Measurements from ENCODE around the gene FBXO36. TPM values are rescaled to one million over a fixed set of nuclear protein-coding genes. Genes with fewer than 3 reads are reported as not detected.
"Not testable (repeated sequence)": the region's sequence is repeated elsewhere in the genome, so short reads cannot be mapped to it uniquely, and the experiment has no call there.

FBXO36 gene
- total RNA-seq, 1 donor from 2014 or later: 3.4 TPM

GRCh38 chr2:229900012-229900411 is 22.3 kb upstream of the FBXO36 start:
- Mint-ChIP-seq H3K27ac (ENCODE audit: unreplicated experiment) (no peak overlapping the region), H3K27me3 (ENCODE audit: unreplicated experiment) (no peaks in the 10 kb centered on the region), H3K4me1 (ENCODE audit: low read depth, unreplicated experiment) (no peaks in the 10 kb centered on the region), H3K36me3 (ENCODE audit: unreplicated experiment) (no peaks in the 10 kb centered on the region), H3K4me3 (ENCODE audit: unreplicated experiment) (no peak overlapping the region), H3K9me3 (ENCODE audit: unreplicated experiment) (no peaks in the 10 kb centered on the region)
- TF ChIP-seq, protein P1, sequence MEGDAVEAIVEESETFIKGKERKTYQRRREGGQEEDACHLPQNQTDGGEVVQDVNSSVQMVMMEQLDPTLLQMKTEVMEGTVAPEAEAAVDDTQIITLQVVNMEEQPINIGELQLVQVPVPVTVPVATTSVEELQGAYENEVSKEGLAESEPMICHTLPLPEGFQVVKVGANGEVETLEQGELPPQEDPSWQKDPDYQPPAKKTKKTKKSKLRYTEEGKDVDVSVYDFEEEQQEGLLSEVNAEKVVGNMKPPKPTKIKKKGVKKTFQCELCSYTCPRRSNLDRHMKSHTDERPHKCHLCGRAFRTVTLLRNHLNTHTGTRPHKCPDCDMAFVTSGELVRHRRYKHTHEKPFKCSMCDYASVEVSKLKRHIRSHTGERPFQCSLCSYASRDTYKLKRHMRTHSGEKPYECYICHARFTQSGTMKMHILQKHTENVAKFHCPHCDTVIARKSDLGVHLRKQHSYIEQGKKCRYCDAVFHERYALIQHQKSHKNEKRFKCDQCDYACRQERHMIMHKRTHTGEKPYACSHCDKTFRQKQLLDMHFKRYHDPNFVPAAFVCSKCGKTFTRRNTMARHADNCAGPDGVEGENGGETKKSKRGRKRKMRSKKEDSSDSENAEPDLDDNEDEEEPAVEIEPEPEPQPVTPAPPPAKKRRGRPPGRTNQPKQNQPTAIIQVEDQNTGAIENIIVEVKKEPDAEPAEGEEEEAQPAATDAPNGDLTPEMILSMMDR (IDR thresholded peaks at IDR 0.05; ENCODE audit: partially characterized antibody, unreplicated experiment): no peak
- DNase-seq: no peak

DNA sequence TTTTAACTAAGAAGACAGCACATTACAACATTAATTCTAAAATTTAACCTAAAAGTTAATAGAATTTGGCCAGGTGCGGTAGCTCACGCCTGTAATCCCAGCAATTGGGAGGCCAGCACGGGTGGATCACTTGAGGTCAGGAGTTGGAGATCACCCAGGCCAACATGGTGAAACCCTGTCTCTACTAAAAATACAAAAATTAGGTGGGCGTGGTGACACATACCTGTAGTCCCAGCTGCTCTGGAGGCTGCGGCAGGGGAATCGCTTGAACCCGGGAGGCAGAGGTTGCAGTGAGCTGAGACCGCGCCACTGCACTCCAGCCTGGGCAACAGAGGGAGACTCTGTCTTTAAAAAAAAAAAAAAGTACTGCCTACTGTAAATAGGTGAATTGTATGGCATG is 21.8 kb upstream of the FBXO36 start:
- H3K4me1 Mint-ChIP-seq (ENCODE audit: low read depth, unreplicated experiment); H3K27me3 Mint-ChIP-seq (ENCODE audit: unreplicated experiment); H3K27ac Mint-ChIP-seq (ENCODE audit: unreplicated experiment); H3K4me3 Mint-ChIP-seq (ENCODE audit: unreplicated experiment); H3K36me3 Mint-ChIP-seq (ENCODE audit: unreplicated experiment); H3K9me3 Mint-ChIP-seq (ENCODE audit: unreplicated experiment); DNase-seq: not testable (repeated sequence)

DNA sequence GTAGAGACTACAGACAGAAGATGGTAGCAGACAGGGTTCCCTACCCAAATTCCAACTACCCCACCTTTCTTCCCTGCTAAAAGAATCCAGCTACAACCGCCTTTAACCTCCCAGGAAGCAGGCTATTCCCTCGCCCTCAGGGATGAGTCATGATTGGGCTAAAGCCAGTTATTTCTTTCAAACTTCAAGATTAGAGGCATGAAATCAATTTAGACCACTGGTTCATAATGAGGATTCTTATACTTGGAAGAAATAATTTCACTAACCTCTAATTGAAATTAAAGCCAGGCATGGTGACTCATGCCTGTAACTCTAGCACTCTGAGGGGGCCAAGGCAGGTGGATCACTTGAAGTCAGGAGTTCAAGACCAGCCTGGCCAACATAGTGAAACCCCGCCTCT is 20.5 kb upstream of the FBXO36 start:
- no peak overlapping the region for H3K27ac Mint-ChIP-seq (ENCODE audit: unreplicated experiment)

DNA sequence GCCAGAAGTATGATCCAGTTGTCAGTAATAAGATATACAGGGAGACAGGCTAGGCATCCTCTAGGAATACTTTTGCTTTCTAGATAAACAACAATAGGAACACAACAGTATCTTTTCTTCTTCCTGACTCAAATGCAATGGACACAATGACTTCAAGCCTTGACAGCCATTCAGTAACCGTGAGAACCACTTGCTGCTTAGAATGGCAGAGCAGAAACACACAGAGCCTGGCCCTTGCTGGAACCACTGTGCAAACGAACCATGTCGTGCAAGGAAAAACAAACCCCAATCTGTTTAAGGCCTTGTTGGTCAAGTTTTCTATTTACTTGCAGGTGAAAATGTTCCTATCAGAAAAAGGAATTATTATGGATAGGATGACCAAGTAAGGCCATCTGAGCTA is 19.3 kb upstream of the FBXO36 start:
- no peak overlapping the region for H3K27ac Mint-ChIP-seq (ENCODE audit: unreplicated experiment)
- no peak for DNase-seq
- TF ChIP-seq, protein P1 (IDR thresholded peaks at IDR 0.05; ENCODE audit: partially characterized antibody, unreplicated experiment): no peak
- H3K36me3 Mint-ChIP-seq (ENCODE audit: unreplicated experiment): no peaks in the 10 kb centered on the region
- no peak overlapping the region for H3K4me3 Mint-ChIP-seq (ENCODE audit: unreplicated experiment)
- peaks cover 3% of the 10 kb centered on the region for H3K4me1 Mint-ChIP-seq (ENCODE audit: low read depth, unreplicated experiment)
- no peaks in the 10 kb centered on the region for H3K27me3 Mint-ChIP-seq (ENCODE audit: unreplicated experiment)
- H3K9me3 Mint-ChIP-seq (ENCODE audit: unreplicated experiment): no peaks in the 10 kb centered on the region

More for the DNA sequence above, 20.5 kb upstream of the FBXO36 start:
- no peaks in the 10 kb centered on the region for H3K36me3 Mint-ChIP-seq (ENCODE audit: unreplicated experiment)
- no peaks in the 10 kb centered on the region for H3K9me3 Mint-ChIP-seq (ENCODE audit: unreplicated experiment)
- no peak for DNase-seq
- H3K4me3 Mint-ChIP-seq (ENCODE audit: unreplicated experiment): no peak overlapping the region
- peaks cover 3% of the 10 kb centered on the region for H3K4me1 Mint-ChIP-seq (ENCODE audit: low read depth, unreplicated experiment)
- TF ChIP-seq, protein P1 (IDR thresholded peaks at IDR 0.05; ENCODE audit: partially characterized antibody, unreplicated experiment): no peak
- H3K27me3 Mint-ChIP-seq (ENCODE audit: unreplicated experiment): no peaks in the 10 kb centered on the region

DNA sequence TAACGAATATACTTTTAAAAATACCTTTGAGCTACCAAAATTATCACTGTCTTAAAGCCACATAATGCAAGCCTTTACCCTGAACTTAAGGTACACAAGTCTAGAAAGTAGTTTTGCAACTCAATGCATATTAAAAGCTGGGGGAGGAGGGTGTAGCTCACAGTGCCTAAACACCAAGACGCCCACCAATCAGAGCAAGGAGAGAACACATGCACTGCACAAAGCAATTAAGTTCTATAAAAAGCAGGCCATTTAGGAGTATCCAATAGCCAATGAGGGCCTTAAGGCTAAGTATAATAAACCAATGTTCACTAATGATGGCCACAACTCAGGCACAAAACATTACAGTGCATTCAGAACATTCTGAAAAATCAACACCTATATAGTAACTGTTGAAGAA is 16.7 kb upstream of the FBXO36 start:
- Mint-ChIP-seq H3K36me3 (ENCODE audit: unreplicated experiment) (no peaks in the 10 kb centered on the region), H3K9me3 (ENCODE audit: unreplicated experiment) (no peaks in the 10 kb centered on the region), H3K4me1 (ENCODE audit: low read depth, unreplicated experiment) (peaks cover 5% of the 10 kb centered on the region), H3K27me3 (ENCODE audit: unreplicated experiment) (no peaks in the 10 kb centered on the region), H3K27ac (ENCODE audit: unreplicated experiment) (no peak overlapping the region), H3K4me3 (ENCODE audit: unreplicated experiment) (no peak overlapping the region)
- no peak for DNase-seq
- TF ChIP-seq, protein P1 (IDR thresholded peaks at IDR 0.05; ENCODE audit: partially characterized antibody, unreplicated experiment): no peak

DNA sequence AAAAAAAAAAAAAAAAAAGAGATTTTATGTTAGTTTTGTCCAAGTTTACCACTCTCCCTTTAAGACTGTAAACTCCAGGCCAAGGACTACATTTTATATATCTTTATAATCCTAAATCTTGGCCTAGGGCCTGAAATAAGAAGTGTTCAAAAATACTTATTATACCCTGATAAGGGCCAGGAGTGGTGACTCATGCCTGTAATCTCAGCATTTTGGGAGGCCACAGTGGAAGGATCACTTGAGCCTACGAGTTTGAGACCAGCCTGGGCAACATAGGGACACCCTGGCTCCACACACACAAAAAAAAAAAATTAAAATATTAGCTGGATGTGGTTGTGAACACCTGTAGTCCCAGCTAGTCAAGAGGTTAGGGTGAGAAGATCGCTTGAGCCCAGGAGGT is 13.2 kb upstream of the FBXO36 start:
- no peak for DNase-seq
- H3K4me1 Mint-ChIP-seq (ENCODE audit: low read depth, unreplicated experiment): peaks cover 16% of the 10 kb centered on the region
- no peak overlapping the region for H3K27ac Mint-ChIP-seq (ENCODE audit: unreplicated experiment)
- TF ChIP-seq, protein P1 (IDR thresholded peaks at IDR 0.05; ENCODE audit: partially characterized antibody, unreplicated experiment): no peak
- H3K36me3 Mint-ChIP-seq (ENCODE audit: unreplicated experiment): no peaks in the 10 kb centered on the region
- H3K27me3 Mint-ChIP-seq (ENCODE audit: unreplicated experiment): no peaks in the 10 kb centered on the region
- no peaks in the 10 kb centered on the region for H3K9me3 Mint-ChIP-seq (ENCODE audit: unreplicated experiment)
- no peak overlapping the region for H3K4me3 Mint-ChIP-seq (ENCODE audit: unreplicated experiment)

Data from glutamatergic neuron (in vitro differentiated cells).